HepG2 (cell line): ENCODE results near the gene RHBDL1. TPM values are rescaled to one million over a fixed set of nuclear protein-coding genes. Genes with fewer than 3 reads are reported as not detected.
A peak's percentile ranks its signal among the peaks of the same experiment; 100 is the strongest.

ENCODE experiments used
- ATAC-seq: fragments of 200-7000 bp; cut with Tn5 transposase; 3 replicates; pipeline ENCODE4 v1.9.1; 2020; ENCODE audit warnings: mild to moderate bottlenecking, moderate library complexity
- BruUV-seq: library from RNA; stranded (reverse); fragments of 400-500 nt; replicated peaks from 2 replicates; lab custom pipeline; 2021; lab: Mats Ljungman, UMichigan
- CTCF ChIA-PET: fragments of 300-600 bp; formaldehyde crosslinking; extraction: SDS; loops from one replicate; lab custom pipeline; 2021; ENCODE audit warnings: low total read pairs, inconsistent platforms, low intra/inter-chr PET ratio; lab: Yijun Ruan, JAX
- POLR2A ChIA-PET: fragments of 350-600 bp; sonication (Branson Sonifier 250); formaldehyde crosslinking; loops from one replicate; lab custom pipeline; 2020; ENCODE audit warnings: antibody characterized with exemption, inconsistent platforms; lab: Yijun Ruan, JAX
- DNase-seq: peaks from one replicate; pipeline ENCODE4 v3.0.0-alpha.2; 2015; ENCODE audit warnings: low spot score
- FAIRE-seq: peaks from 3 replicates; lab custom pipeline; 2011; peaks lifted over from hg19 to GRCh38; lab: Jason Lieb, UNC
- H2AFZ ChIP-seq: one replicate; pipeline ENCODE4 v1.6.1; 2011; ENCODE audit warnings: low read length, inconsistent platforms
- H3K27ac ChIP-seq: fragments of 300-600 bp; 3 replicates; pipeline ENCODE4 v1.8.0; 2011; ENCODE audit warnings: mixed run types, mild to moderate bottlenecking, mixed read lengths, low read length, inconsistent platforms; ENCODE audit not compliant: insufficient read depth; ENCODE audit errors: extremely low read length
- H3K27me3 ChIP-seq, 2 experiments: fragments of 200-600 bp in 1 of 2; 2 replicates in 1 of 2; 3 replicates in 1 of 2; pipeline versions ENCODE4 v1.6.0 to v1.8.0; 2011; ENCODE audit warnings: low read length in 2 of 2, mild to moderate bottlenecking in 2 of 2, moderate library complexity in 2 of 2, inconsistent platforms in 1 of 2; ENCODE audit not compliant: insufficient read depth in 2 of 2, control insufficient read depth in 1 of 2
- H3K36me3 ChIP-seq, 2 experiments: fragments of 200-600 bp in 1 of 2; replicated peaks in 1 of 2; 2 replicates in 1 of 2; 3 replicates in 1 of 2; pipeline versions ENCODE4 v1.5.1 to v1.8.0; 2011; ENCODE audit warnings: low read length in 2 of 2, inconsistent platforms in 1 of 2; ENCODE audit not compliant: insufficient read depth in 2 of 2, control insufficient read depth in 1 of 2
- H3K4me1 ChIP-seq: 2 replicates; pipeline ENCODE4 v1.5.1; 2012; ENCODE audit warnings: low read length, inconsistent platforms; ENCODE audit not compliant: insufficient read depth
- H3K4me2 ChIP-seq: 2 replicates; pipeline ENCODE4 v1.6.0; 2011; ENCODE audit warnings: low read depth, low read length, inconsistent platforms
- H3K4me3 ChIP-seq, 3 experiments: fragments of 200-600 bp in 1 of 3; sonication (generic), shearing (Covaris generic) in 1 of 3; replicated peaks in 1 of 3; 2 replicates each; pipeline ENCODE4 v1.5.1; 2011 to 2016; ENCODE audit warnings: low read length in 3 of 3, inconsistent platforms in 2 of 3, low read depth in 2 of 3, mild to moderate bottlenecking in 2 of 3, control low read depth in 1 of 3, mixed read lengths in 1 of 3; ENCODE audit not compliant: insufficient read depth in 1 of 3
- H3K79me2 ChIP-seq: one replicate; pipeline ENCODE4 v1.6.1; 2011; ENCODE audit warnings: low read length, inconsistent platforms; ENCODE audit not compliant: insufficient read depth
- H3K9ac ChIP-seq: 2 replicates; pipeline ENCODE4 v1.6.0; 2011; ENCODE audit warnings: mild to moderate bottlenecking, low read depth, low read length, inconsistent platforms; ENCODE audit not compliant: insufficient read depth
- H3K9me3 ChIP-seq: 2 replicates; pipeline ENCODE4 v1.5.1; 2012; ENCODE audit warnings: mild to moderate bottlenecking, low read length
- H4K20me1 ChIP-seq: 2 replicates; pipeline ENCODE4 v1.6.0; 2011; ENCODE audit warnings: inconsistent platforms, mild to moderate bottlenecking, low read length, moderate library complexity; ENCODE audit not compliant: insufficient read depth
- BRD4 ChIP-seq: sonication (generic); formaldehyde crosslinking; IDR thresholded peaks from 2 replicates; pipeline ENCODE4 v1.4.0; 2020; ENCODE audit warnings: missing genetic modification reagents
- RFX1 ChIP-seq: fragments of 450-650 bp; IDR thresholded peaks from 2 replicates; pipeline ENCODE4 v1.6.1; 2017
- ZNF263 ChIP-seq: sonication (generic); formaldehyde crosslinking; IDR thresholded peaks from 2 replicates; pipeline ENCODE4 v1.4.0; 2020; ENCODE audit warnings: missing genetic modification reagents
- ZNF329 ChIP-seq: sonication (generic); formaldehyde crosslinking; IDR thresholded peaks from 2 replicates; pipeline ENCODE4 v1.9.0; 2021; ENCODE audit warnings: low read depth, mild to moderate bottlenecking, missing genetic modification reagents
- WGBS: methylation state at CpG from one replicate; pipeline ENCODE4 v1.1.6; 2017; ENCODE audit warnings: low lambda C conversion rate; 5-methylcytosine and 5-hydroxymethylcytosine counted together
- in situ Hi-C: cut with HindIII; loops from 2 replicates; pipeline ENCODE4 v1.10.0; 2017; ENCODE audit warnings: low pct_unique_long_range_greater_than_20kb; ENCODE audit not compliant: extremely low pct_ligation_motif_present
- intact Hi-C: fragments of 100-400 bp; cut with micrococcal nuclease; formaldehyde crosslinking; loops from one replicate; pipeline ENCODE4 v1.10.0; 2022; ENCODE audit not compliant: unreplicated experiment
- polyA plus RNA-seq, 8 experiments: library from polyadenylated mRNA; depleted of rRNA in 3 of 8; stranded (reverse) in 7 of 8; unstranded in 1 of 8; fragments of >200 nt; fragmentation: Illumina TruSeq in 4 of 8; extraction: Trizol in 4 of 8; gene quantifications; 2 replicates each; pipeline versions ENCODE4 v1.2.1 to v1.2.3, GENCODE V29; 2011 to 2016; ENCODE audit warnings: low read depth in 4 of 8, missing spikeins in 1 of 8, mixed read lengths in 1 of 8; ENCODE audit not compliant: insufficient read depth in 1 of 8
- total RNA-seq, 5 experiments: library from RNA; depleted of rRNA; stranded (reverse); fragments of >200 nt; fragmentation: Illumina TruSeq; extraction: Trizol; gene quantifications; 2 replicates each; pipeline ENCODE4 v1.2.3, GENCODE V29; 2016; ENCODE audit warnings: low read depth in 1 of 5
- TF ChIP-seq, protein P1 (sequence below): fragments of 450-650 bp; IDR thresholded peaks from 2 replicates; pipeline ENCODE4 v1.6.1; 2017; ENCODE audit warnings: mild to moderate bottlenecking
- TF ChIP-seq, protein P2 (sequence below): sonication (generic); formaldehyde crosslinking; IDR thresholded peaks from 2 replicates; pipeline ENCODE4; 2020; ENCODE audit warnings: missing genetic modification reagents, mild to moderate bottlenecking, borderline replicate concordance
- TF ChIP-seq, protein P3 (sequence below): sonication (generic); formaldehyde crosslinking; IDR thresholded peaks from 2 replicates; pipeline ENCODE4 v1.5.0; 2020; ENCODE audit warnings: missing genetic modification reagents

RHBDL1 gene
- total and polyA plus RNA-seq, 2 of the 13 experiments (the other 11 are each of a cell fraction or from before 2014, with no cell fraction given) = 1.8 to 3.8 TPM

DNA sequence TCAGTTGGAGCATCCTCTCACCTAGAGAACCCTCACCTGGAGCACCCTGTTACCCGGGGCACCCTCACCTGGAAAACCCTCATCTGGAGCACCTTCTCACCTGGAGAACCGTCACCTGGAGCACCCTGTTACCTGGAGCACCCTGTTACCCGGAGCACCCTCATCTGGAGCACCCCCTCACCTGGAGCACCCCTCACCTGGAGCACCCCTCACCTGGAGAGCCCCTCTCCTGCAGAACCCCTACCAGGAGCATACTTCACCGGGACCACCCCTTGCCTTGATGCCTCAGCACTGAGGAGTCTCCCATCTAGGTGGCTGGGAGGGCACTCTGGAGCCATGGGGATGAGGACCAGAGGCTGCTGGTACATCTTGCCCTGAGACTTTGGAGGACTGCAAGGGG is 33.5 kb downstream of the RHBDL1 start:
- DNase-seq (no peak), FAIRE-seq (no peak), ATAC-seq (no peak)
- H2AFZ ChIP-seq = no peak overlapping the region
- 0% methylated on average over 4 of the region's 4 CpGs for WGBS
- peaks cover 14 to 61% of the 10 kb centered on the region in 2 experiments; a peak in 4 of 5 replicates for H3K27me3 ChIP-seq
- H3K4me3 ChIP-seq = no peak overlapping the region
- H3K9me3 ChIP-seq = no peaks in the 10 kb centered on the region
- no peaks in the 10 kb centered on the region for H3K79me2 ChIP-seq
- no TSS peak for BruUV-seq
- no peak overlapping the region for H3K4me2 ChIP-seq
- ChIA-PET POLR2A (no interaction called here), CTCF (no interaction called here)
- no peak overlapping the region for H3K27ac ChIP-seq
- in situ Hi-C loops (no loop called here), intact Hi-C loops (no loop called here)
- no peaks in the 10 kb centered on the region for H4K20me1 ChIP-seq
- TF ChIP-seq ZNF329 (CRISPR knock-in tag) (no peak), ZNF263 (CRISPR knock-in tag) (peak; percentile 68; the same call in 1 of the 2 replicates)
- H3K36me3 ChIP-seq = no peaks in the 10 kb centered on the region
- H3K9ac ChIP-seq = no peak overlapping the region
- H3K4me1 ChIP-seq = peaks cover 13% of the 10 kb centered on the region

DNA sequence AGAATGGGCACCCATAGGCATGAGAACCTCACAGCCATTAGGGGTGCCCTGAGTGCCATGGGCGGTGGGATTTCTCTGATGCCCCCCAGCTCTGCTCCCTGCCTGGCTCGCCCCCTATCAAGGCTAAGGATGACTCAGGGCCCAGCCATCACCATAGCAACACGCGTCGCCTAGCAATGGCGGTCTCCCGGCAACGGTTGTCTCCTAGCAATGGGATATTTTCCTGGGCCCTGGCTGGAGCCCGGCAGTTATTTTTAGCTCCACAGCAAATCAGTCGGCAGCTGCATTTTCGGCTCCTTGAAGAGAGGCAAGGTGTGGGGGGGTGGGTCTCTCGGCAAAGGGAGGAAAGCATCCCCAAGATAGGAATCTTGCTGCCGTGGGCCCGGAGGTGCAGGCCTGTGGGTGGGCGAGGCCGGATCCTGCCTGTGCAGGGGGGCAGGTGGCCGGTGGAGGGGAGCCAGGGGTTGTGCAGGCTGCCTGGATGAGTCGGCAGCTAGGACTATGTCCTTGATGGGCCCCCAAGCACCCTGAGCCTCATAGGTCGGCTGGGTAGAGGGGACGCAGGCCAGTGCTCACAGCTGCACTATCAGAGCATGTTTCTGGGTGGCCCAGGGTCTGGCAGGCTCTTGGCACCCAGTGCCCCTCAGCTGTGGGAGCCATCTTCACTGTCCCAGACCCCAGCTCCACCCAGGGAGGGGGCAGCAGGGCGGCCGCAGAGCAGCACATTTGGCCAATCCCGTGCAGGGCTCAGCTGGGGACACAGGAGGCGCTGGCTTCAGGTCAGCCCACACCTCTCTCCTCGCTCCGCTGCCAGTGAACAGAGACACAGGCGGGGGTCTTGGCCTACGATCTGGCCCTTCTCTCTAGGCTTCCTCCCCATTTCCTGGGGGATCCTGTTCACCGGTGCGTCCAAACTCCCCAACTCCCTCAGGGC is 34.4 kb downstream of the RHBDL1 start:
- ATAC-seq = no peak
- CTCF ChIA-PET = interaction anchor here (1.9 kb wide), 1 partner anchor 76 kb away, joined by 16 read pairs; no protein-coding TSS in a partner anchor
- Histone ChIP-seq H2AFZ (no peak overlapping the region), H4K20me1 (no peaks in the 10 kb centered on the region), H3K36me3 (no peaks in the 10 kb centered on the region), H3K79me2 (no peaks in the 10 kb centered on the region), H3K4me2 (no peak overlapping the region), H3K27me3 (peaks cover 11 to 52% of the 10 kb centered on the region in 2 experiments; a peak in 4 of 5 replicates), H3K27ac (no peak overlapping the region), H3K9ac (no peak overlapping the region), H3K4me3 (no peak overlapping the region), H3K9me3 (no peaks in the 10 kb centered on the region), H3K4me1 (peaks cover 22% of the 10 kb centered on the region)
- 4% methylated on average over 19 of the region's 30 CpGs for WGBS
- POLR2A ChIA-PET = no interaction called here
- BruUV-seq = no TSS peak
- intact Hi-C loops = no loop called here
- FAIRE-seq = no peak
- in situ Hi-C loops = loop anchor here (5.0 kb wide), 1 partner anchor 77 kb away; the partner anchor contains the start of genes CHTF18 and RPUSD1
- DNase-seq = no peak
- TF ChIP-seq, protein P1, sequence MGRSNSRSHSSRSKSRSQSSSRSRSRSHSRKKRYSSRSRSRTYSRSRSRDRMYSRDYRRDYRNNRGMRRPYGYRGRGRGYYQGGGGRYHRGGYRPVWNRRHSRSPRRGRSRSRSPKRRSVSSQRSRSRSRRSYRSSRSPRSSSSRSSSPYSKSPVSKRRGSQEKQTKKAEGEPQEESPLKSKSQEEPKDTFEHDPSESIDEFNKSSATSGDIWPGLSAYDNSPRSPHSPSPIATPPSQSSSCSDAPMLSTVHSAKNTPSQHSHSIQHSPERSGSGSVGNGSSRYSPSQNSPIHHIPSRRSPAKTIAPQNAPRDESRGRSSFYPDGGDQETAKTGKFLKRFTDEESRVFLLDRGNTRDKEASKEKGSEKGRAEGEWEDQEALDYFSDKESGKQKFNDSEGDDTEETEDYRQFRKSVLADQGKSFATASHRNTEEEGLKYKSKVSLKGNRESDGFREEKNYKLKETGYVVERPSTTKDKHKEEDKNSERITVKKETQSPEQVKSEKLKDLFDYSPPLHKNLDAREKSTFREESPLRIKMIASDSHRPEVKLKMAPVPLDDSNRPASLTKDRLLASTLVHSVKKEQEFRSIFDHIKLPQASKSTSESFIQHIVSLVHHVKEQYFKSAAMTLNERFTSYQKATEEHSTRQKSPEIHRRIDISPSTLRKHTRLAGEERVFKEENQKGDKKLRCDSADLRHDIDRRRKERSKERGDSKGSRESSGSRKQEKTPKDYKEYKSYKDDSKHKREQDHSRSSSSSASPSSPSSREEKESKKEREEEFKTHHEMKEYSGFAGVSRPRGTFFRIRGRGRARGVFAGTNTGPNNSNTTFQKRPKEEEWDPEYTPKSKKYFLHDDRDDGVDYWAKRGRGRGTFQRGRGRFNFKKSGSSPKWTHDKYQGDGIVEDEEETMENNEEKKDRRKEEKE = no peak
- TF ChIP-seq, protein P2, sequence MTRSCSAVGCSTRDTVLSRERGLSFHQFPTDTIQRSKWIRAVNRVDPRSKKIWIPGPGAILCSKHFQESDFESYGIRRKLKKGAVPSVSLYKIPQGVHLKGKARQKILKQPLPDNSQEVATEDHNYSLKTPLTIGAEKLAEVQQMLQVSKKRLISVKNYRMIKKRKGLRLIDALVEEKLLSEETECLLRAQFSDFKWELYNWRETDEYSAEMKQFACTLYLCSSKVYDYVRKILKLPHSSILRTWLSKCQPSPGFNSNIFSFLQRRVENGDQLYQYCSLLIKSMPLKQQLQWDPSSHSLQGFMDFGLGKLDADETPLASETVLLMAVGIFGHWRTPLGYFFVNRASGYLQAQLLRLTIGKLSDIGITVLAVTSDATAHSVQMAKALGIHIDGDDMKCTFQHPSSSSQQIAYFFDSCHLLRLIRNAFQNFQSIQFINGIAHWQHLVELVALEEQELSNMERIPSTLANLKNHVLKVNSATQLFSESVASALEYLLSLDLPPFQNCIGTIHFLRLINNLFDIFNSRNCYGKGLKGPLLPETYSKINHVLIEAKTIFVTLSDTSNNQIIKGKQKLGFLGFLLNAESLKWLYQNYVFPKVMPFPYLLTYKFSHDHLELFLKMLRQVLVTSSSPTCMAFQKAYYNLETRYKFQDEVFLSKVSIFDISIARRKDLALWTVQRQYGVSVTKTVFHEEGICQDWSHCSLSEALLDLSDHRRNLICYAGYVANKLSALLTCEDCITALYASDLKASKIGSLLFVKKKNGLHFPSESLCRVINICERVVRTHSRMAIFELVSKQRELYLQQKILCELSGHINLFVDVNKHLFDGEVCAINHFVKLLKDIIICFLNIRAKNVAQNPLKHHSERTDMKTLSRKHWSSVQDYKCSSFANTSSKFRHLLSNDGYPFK = no peak
- peak; percentile 95 for TF ChIP-seq RFX1
- no peak for TF ChIP-seq BRD4 (CRISPR knock-in tag)
- TF ChIP-seq, protein P3, sequence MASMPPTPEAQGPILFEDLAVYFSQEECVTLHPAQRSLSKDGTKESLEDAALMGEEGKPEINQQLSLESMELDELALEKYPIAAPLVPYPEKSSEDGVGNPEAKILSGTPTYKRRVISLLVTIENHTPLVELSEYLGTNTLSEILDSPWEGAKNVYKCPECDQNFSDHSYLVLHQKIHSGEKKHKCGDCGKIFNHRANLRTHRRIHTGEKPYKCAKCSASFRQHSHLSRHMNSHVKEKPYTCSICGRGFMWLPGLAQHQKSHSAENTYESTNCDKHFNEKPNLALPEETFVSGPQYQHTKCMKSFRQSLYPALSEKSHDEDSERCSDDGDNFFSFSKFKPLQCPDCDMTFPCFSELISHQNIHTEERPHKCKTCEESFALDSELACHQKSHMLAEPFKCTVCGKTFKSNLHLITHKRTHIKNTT (CRISPR knock-in tag) = no peak
